Spleen (tissue), 7 donors: ENCODE measurements around the gene PCYT2.

ENCODE experiments used
- POLR2A ChIP-seq, 3 donors: fragments of 450-650 bp; IDR thresholded peaks; one replicate each; pipeline ENCODE4 v1.5.1; 2017; ENCODE audit warnings: antibody characterized with exemption in 3 of 3, mild to moderate bottlenecking in 1 of 3
- POLR2AphosphoS5 ChIP-seq, 3 donors: sonication (generic); formaldehyde crosslinking; IDR thresholded peaks; one replicate each; pipeline ENCODE4 v1.5.1; 2017; ENCODE audit warnings: antibody characterized with exemption in 3 of 3
- TF ChIP-seq, protein P1 (sequence below), 11 experiments: fragments of 200-600 bp in 7 of 11; fragments of 450-650 bp in 4 of 11; sonication (generic) in 4 of 11; IDR thresholded peaks in 8 of 11; conservative IDR thresholded peaks in 3 of 11; 1 replicate in 7 of 11; 2 replicates in 4 of 11; pipeline versions ENCODE4 v1.4.0 to v1.8.0; 2016 to 2021; ENCODE audit warnings: antibody characterized with exemption in 11 of 11, inconsistent platforms in 4 of 11, mild to moderate bottlenecking in 1 of 11
- donor health status: DM: no; HTN: no; CAD: no; lungs with moderate emphysema.
- donor health status: DM: no; HTN: no; CAD: no.
- donor health status: DM: no; HTN: no; CAD: no.

DNA sequence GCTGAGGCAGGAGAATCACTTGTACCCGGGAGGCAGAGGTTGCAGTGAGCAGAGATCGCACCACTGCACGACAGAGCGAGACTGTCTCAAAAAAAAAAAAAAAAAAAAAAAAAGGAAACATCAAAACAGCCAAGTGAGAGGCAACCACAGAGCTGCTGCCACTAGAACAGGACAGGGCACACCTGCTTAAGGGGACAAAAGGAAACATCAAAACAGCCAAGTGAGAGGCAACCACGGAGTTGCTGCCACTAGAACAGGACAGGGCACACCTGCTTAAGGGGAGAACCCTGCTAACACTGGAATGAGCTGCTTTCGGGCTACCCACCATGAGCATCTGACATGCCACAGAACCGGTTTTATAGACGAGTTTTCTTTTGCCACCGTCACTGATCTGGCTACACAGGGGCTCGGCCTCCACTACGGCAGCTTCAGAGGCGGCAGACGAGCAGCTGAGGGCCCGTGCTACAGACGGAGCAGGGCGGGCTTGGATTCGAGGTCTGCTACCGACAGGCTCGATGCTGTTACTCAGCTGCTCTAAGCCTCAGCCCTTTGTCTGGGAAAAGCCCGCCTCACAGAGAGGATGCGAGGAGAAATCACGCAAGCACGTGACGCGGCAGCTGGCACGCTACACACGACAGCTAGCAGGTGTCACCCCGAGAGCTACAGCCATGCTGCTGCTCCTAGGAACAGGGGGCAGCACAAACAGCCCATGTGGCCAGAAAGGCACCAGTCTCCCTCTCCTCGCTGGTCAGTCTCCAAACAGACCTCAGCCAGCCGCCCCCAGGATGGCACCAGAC, 52.8 kb downstream of the PCYT2 start:
- TF ChIP-seq, protein P1, sequence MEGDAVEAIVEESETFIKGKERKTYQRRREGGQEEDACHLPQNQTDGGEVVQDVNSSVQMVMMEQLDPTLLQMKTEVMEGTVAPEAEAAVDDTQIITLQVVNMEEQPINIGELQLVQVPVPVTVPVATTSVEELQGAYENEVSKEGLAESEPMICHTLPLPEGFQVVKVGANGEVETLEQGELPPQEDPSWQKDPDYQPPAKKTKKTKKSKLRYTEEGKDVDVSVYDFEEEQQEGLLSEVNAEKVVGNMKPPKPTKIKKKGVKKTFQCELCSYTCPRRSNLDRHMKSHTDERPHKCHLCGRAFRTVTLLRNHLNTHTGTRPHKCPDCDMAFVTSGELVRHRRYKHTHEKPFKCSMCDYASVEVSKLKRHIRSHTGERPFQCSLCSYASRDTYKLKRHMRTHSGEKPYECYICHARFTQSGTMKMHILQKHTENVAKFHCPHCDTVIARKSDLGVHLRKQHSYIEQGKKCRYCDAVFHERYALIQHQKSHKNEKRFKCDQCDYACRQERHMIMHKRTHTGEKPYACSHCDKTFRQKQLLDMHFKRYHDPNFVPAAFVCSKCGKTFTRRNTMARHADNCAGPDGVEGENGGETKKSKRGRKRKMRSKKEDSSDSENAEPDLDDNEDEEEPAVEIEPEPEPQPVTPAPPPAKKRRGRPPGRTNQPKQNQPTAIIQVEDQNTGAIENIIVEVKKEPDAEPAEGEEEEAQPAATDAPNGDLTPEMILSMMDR (IDR thresholded peaks at IDR 0.05 in 8 of 11, conservative IDR thresholded peaks at IDR 0.05 in 3 of 11), result no peak
- TF ChIP-seq POLR2A (IDR thresholded peaks at IDR 0.05) (no peak), POLR2AphosphoS5 (IDR thresholded peaks at IDR 0.05) (peak; percentile 40 to 56 (median 47))
